NCI-H748 treated with DMSO at 0.1 percent for 48 hours (cell line): ENCODE data around the gene TAS2R60.
"Not testable (repeated sequence)": the region's sequence is repeated elsewhere in the genome, so short reads cannot be mapped to it uniquely, and the experiment has no call there.

Experiments used
- DNase-seq: peaks from one replicate; lab custom pipeline; 2025; lab: John Stamatoyannopoulos, UW

TAS2R60 gene, protein sequence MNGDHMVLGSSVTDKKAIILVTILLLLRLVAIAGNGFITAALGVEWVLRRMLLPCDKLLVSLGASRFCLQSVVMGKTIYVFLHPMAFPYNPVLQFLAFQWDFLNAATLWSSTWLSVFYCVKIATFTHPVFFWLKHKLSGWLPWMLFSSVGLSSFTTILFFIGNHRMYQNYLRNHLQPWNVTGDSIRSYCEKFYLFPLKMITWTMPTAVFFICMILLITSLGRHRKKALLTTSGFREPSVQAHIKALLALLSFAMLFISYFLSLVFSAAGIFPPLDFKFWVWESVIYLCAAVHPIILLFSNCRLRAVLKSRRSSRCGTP

DNA sequence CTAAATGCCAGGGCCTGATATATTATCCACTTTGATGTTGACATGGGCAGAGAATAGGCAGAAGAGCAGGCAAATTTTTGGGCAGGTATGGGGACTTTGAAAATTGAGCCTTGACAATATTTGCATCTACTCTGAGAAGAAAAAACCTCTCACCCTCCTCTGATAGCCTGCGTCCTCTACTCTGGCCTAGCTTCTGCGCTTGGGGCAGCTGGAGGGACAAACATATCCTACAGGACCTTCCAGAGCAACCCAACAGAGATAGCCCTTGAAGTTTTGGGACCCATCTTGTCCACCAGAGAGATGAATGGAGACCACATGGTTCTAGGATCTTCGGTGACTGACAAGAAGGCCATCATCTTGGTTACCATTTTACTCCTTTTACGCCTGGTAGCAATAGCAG lies at the start of gene TAS2R60:
Gene TAS2R60 (plus strand): TSS at position 301 of the 400 bp plus-strand sequence. CDS start 0 bp downstream, at position 301.
- no peak for DNase-seq

DNA sequence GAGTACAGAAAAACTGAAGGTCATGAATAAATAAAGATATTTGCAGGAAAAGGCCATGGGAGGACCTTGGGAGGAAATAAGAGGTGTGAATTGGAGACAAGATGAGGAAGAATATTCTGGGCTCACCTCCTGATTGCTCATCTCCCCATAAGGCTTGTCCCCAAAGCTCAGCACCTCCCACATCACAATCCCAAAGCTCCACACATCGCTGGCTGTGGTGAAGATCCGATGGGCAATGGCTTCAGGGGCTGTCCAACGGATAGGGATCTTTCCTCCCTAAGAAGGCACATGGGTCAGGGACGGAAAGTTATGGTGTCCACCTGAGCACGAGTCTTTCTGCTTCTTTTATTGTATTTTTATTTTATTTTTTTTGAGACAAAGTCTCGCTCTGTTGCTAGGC lies 49.2 kb upstream of the TAS2R60 start:
- no peak for DNase-seq

DNA sequence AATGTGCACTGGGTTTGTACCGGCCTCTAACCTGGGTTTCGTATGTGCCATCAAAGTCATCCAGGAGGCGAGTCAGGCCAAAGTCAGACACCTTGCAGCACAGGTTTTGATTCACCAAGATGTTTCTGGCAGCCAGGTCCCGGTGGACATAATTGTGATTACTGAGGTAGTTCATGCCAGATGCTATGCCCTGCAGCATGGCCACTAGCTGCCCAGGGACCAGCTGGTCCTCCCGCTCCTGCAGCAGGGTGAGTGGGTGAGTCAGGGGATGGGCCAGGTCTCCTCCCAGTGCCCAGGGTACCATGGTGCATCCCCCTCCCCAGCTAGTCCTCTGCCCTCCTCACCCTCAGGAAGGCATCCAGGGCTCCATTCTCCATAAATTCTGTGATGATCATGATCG lies 48.5 kb upstream of the TAS2R60 start:
- DNase-seq = no peak

DNA sequence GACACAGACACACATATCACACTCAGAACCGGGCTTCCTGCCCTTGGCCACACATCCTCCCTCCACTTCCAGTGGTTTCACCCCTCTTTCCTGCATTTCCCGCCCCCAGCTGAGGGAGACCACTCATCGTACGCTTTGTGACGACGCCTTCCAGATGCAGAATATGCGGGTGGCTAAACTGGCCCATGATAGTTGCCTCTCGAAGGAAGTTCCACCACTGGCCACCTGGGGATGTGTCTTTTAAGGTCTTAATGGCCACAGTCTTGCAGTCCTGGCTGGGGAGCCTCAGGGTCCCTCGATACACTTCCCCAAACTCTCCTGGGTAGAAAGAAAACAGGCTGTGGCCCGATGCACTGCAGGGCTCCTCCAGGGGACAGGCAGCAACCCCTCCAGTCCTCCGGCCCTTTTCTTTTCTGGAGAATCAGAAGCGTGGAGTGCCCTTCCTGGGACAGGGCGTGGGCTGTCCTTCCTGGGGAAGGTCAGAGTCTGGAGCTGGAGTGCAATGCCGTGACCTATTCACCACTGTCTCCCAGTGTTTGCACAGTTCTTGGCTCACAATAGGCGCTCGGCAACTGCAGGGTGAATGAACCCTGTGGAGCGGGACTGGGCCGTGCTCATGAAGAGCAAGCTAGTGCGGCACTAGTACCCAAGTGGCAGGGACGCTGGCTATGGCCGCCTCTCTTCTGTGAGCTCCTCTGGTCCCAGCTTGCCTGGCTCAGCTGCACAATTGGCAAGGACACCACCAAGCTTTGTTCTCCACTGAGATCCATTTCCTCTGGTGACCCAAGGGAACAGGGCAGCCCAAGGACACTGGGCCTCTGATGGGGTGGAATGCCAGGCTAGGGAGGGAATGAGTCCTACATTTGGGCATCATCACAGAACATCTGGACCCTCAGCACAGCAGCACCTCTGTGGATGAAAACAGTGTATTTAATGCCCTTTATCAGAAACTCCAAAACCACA lies 47.8 kb upstream of the TAS2R60 start:
- no peak for DNase-seq

DNA sequence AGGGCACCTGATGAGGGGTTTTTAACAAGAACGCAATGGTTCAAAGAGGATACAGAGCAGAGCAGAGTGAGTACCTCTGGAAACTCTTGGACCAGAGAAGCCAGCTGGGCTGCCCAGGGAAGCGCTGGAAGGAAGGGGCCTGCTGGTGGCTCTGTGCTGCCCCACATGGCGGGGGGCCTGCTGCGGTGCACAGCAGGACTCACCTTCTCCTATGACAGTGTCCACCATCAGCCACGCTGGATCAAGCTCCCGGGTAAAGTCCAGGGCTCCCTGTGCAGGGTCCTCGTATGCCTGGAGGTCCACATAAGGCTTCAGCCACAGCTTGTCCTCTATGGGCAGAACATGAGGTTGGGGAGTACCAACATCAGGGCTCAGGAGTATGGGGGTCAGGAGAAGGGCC lies 47.1 kb upstream of the TAS2R60 start:
- DNase-seq = no peak

DNA sequence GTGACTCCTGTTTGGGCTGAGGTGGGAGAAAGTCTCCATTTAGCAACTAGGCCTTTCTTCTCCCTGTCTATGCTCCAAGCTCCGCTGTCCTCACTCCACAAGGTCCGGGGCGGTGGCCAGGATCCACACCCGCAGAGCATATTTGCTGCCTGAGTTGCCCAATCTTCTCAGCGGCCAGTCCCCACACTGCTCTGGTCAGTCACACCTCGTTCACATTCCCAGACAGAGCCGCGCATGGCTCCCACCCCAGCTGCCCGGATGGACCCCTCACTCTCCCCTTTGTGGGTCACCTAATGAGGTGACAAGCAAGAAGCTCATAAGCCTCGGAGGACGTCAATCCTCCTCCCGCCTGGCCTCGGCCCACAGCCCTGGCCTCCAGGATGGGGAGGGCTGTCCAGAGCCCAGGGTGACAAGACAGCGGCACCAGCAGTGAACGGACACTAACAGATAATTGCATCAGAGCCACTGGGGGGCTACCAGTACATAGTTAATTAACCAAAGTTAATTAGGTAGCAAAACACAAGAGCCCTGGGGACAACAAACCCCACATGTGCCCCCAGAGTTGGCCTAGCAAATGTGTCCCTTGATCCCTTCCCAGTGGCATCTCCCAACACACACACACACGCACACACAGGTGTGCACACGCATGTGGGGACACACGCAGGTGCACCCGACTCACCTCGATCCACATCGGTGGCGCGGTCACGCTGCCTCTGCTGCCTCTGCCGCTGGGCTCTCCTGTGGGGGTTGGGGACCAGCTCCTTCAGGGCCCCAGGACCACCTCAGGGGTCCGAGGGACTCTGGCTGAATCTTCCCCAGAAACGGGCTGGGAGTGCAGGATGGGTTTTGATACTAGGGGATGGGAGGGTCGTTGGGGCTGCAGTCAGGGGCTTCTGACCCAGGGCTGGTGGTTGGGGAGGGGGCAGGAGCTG lies 46.4 kb upstream of the TAS2R60 start:
- no peak for DNase-seq

DNA sequence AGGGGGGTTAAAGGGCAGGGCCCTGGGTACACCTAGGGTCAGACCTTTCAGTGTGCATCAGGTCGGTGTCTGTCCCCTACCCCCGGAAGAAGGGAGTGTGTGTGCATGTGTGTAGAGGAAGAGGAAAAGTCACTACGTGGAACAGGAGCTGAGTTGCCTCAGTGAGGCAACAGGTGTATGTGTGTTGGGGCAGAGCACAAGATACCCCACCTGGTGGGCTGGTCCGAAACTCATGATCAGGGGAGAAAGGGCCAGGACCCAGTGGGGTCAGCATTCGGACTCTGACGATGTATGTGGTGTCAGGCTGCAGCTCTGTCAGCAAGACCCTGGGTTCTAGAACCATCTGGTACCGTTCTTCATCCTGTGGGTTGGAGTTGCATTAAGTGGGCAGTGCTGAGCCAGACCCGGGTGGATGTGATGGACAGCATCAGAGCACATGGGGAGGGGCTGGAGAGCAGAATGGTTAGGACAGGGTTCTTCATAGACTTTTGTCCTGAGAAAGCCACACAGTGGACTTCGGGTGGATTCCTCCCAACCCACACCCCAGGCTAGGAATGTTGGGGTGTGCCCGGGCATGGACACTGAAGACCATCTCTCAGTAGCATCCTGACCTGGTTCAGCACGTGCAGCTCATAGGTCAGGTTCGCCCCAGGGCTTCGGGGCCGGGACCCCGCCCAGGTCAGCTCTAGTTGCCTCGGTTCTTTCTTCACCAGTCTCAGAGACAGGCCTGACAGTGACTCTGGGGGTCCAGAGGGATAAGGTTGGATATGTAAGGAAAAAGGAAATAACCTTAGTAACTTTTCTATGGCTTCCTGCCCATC lies 45.3 kb upstream of the TAS2R60 start:
- no peak for DNase-seq

DNA sequence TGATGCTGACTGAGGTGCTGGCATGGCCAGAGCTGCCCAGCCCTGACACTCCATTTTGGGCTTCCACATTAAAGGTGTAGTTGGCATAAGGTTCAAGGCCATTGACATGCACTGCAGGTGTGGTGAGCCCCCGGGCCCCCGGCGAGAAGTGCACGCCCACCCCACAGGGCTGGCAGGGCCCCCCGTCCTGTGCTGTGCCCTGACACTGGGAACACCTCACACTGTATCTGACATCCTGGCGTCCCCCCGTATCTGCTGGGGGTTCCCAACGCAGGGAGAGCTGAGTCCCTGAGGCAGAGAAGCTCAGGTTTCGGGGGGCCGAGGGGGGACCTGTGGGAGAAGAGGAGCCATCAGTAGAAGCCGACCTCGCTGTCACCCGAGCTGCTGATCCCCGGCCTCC lies 44.6 kb upstream of the TAS2R60 start:
- DNase-seq = no peak

DNA sequence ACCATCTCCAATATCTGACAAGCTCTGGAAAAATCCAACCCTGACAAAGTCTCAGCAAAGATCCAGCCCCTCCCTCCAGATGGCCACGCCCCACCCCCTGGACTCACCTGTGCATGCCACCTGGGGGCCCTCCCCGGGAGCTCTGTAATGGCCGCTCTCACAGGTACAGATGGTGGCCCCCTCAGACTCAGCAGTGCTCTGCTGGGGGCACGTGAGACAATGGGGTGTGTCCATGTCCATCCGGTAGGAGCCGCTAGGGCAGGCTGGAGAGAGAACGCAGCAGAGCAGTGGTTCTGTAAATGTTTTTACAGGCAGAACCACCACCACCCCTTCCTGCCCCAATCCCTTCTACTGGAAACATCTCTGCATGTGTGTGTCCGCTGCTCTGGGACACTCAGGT lies 44.1 kb upstream of the TAS2R60 start:
- no peak for DNase-seq

DNA sequence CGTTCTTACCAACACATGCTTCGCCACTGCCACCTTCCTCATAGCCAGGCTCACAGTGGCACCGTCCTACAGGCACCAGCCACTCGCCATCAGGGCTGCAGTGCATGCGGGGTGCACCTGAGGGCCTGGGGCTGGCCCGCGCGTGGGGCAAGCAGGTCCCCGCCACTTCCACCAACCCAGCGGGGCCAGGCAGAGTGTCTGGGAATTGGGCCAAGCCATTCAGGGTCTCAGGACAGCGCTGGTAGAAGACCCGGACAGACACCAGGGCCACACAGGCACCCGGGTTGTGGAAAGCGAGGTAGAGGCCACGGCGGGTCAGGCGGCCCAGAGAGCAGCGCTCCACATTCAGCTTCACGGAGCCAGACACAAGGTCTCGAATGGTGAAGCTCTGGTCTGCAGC lies 43.6 kb upstream of the TAS2R60 start:
- no peak for DNase-seq

DNA sequence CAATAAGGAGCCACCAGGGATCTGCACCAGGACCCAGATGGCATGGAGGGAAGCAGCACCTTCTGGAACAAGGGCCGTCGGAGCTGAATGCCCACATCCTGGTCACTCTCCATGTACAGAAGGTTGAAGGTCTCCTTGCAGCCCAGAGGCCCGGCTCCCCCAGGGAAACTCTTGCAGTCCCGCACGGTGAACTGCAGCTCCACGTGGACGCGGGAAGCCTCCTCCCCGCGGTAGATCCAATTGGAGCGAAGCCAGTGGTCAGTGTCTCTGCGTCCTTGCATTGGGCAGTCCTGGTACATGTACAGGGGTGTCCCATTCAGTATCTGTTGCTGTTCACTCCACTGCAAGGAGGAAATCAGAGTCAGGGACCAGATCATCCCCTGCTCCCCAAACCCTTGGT lies 42.0 kb upstream of the TAS2R60 start:
- DNase-seq = no peak

DNA sequence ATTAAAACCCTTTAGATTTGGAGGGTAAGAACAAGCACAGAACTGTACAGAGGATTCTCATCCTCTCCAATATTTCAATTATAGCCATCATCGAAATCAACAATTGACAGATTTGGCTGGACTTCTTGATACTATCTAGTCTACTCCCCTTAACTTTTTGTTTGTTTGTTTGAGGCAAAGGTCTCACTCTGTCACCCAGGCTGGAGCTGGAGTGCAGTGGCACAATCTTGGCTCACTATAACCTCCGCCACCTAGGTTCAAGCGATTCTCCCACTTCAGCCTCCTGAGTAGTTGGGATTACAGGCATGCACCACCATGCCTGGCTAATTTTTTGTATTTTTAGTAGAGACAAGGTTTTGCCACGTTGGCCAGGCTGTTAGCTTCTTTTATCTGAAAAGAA lies 41.0 kb upstream of the TAS2R60 start:
- not testable (repeated sequence) for DNase-seq

DNA sequence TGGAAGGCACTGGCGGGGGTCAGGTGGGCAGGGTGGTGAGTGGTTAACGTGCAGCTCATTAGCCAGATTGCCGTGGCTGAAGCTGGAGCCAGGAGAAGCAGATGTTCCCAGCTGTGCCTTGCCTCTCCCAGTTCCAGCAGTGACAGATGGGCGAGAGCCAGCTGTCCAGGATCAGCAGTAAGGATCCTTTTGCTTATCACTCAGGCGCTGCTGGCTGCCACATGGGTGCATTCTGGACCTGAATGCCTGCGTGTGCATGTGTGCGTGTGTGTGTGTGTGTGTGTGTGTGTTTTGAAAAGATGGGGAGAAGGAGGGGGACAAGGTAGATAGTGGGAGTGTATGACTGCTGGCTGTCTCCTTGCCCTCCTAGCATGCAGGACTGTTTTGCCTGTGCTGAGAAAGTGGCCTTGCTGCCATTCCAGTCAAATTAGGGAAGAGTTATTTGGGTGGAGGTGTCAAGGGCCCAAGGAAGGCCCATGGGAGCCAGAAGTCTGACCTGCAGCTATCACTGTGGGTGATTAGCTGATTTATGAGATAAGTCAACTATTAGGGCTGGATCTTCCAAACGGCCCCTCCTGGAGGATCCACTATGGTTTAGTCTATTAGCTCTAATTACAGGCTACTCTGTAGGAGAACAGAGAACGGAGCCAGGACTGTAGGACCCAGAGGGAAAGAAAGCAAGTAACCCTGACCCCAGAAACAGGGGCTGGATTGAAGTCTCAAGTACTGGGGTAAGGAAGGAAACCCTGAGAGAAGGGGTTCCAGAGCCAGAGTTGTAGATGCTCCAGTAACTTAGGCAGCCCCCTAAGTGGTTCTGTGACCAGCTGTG lies 37.9 kb upstream of the TAS2R60 start:
- DNase-seq = no peak

DNA sequence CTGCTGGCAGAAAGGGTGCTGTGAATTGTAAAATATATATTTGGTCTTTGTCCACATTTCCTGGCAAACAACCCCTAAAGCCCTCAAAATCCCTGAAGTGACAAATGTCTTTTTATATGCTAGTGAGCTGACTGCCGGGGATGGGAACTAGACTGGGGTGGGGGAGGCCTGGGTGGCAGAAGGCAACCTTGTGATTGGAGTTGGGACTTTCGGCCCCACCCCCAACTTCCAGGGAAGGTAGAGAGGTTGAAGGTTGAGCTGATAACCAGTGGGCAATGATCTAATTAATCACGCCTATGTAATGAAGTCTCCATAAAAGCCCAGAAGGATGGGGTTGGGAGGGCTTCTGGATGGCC lies 37.3 kb upstream of the TAS2R60 start:
- no peak for DNase-seq

DNA sequence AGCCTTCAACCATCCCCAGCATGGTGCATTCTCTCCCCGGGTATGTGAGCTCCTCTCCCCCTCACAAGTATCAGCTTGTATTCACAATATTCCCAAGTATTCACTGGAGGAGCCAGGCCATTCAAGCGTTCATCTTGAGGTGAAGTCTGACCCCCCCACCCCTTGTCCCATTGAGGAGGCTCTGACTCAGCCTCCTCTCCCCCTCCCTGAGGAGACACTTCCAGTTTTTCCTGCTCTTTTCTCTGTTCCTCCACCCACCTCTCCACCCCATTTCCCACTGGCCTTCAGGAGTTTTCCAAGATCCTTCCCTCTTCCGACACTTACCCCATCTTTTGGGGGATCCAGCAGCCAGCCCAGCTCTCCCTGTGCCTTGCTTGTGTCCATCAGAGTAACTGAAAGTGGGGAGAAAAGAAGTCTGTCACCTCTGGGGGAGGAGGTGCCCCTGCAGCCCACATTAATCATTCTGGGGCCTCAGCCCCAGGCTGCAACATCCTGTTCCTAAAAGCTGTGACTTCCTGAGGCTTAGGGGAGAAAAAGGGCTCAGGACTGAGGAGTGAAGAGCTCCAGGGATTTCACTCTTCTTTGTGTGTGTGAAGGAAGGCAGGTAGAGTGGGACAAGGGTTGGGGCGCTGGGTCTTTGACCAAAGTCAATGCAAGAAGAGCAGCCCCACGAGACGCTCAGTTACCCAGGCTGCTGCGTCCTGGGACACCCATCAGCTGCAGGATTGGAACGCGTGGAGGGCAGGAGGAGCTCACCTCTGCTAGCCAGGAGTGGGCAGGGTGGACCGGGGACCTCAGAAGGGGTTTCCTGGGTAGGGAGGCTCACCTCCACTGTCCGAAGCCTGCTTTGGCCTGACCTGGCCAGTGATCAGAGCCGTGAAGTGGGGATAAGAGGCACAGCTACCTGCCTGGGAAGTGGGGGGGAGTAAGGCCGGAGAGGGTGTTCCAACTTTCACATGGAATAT lies 35.7 kb upstream of the TAS2R60 start:
- DNase-seq = no peak

DNA sequence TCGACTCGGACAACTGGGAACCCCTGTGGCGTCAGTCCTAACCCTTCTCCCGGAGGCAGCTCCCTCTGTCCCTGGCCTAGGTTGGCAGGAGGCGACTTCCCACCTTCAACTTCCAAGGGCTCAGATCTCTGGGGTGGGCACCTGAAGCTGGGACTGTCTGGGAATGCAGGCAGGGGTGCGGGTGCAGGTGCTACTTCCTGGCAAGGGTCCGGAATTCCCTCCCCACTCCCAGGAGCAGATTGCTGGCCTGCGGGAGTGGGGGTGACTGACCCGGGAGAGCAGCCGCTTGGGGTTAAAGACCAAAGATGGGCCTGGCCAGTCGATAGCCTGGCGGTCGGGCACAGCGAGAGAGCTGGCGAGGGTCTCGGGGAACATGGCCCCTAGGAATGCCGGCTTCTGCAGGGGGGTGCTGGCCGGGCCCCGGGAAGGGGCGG lies 35.0 kb upstream of the TAS2R60 start:
- DNase-seq = no peak

DNA sequence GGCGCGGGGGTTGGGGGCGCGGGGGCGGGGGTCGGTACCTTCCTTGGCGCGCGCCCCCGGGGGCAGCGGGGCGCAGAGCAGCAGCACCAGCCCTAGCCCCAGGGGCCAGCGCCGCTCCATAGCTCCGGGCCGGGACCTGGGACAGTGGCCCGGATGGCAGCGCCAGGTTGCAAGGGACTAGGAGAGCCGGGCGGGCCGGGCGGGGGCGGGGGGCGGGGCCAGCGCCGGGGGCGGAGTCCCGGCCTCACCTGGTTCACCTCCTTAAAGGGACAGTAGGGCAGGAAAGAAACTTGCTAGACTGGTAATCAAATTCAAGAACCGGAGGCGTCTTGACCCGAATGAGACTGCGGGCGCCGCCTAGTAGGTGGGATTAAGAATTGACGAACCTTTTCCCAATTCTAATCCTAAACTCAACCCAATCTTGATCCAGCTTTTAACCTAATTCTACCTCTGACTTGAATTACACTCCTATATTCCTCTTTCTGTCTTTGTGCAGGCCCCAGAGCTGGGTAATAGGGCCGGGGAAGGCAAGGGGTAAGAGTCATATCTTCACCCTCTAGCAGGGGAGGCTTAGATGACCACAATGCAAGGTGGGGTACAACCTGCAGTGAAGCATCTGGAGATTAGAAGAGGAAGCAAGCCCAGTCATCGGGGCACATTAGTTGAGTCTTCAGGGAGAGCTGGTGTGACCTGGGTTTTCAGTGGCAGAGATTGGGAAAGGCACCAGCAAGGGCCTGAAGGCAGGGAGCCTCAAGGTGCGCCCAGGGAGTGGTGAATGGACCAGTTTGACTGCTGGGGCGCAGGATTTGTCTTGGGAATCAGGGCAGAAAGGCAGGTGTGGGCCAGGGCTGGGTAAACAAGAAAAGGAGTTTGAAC lies 34.3 kb upstream of the TAS2R60 start, which contains the start of gene EPHA1:
Gene EPHA1 (minus strand): TSS at position 171 of the 876 bp plus-strand sequence. CDS start 51 bp downstream, at position 120.
- DNase-seq = peak; percentile 38

DNA sequence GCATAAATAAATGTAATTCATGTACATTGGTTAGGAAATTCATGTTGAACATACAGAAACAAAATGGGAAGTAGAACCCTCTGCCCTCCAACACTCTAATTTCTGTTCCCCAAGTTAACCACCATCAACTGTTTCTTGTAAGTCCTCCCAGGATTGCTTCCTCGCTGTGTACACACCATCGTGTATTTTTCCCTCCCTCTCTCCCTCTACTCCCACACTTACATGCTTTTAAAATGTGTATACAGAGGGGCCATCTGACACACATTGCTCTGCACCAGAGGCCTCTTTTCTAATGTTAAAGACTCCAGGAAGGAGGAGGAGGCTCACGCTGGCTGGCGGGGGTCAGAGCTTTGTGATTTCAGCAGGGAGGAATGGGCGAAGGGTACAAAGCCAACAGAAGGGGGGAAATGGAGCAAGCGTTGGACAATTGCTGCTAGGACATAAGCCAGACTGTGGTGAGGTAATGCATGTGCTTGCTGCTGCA lies 32.7 kb upstream of the TAS2R60 start:
- no peak for DNase-seq
